Measurements from ENCODE around the gene ELP4. TPM values are rescaled to one million over a fixed set of nuclear protein-coding genes. Genes with fewer than 3 reads are reported as not detected.

The ELP4 gene
- total RNA-seq, 2 donors from 2014 or later, result 16.9 TPM

- ATAC-seq (ENCODE audit: insufficient number of reproducible peaks, low FRiP score, low read depth), result no peak
- no peak for TF ChIP-seq CTCF (IDR thresholded peaks at IDR 0.05)
- peaks cover 31% of the 10 kb centered on the region for H3K27me3 ChIP-seq (replicated peaks; ENCODE audit: insufficient read depth)
Observed at GRCh38 chr11:31827455-31828206, 318.1 kb downstream of the ELP4 start.

GRCh38 chr11:31828217-31828616 lies 318.6 kb downstream of the ELP4 start:
- Histone ChIP-seq H3K4me3 (no peak overlapping the region), H3K4me1 (ENCODE audit: control insufficient read depth in 1 of 2, low read depth in 2 of 2) (peaks cover 0 to 18% of the 10 kb centered on the region in 2 donors), H3K36me3 (no peaks in the 10 kb centered on the region), H3K27me3 (replicated peaks; ENCODE audit: insufficient read depth) (peaks cover 31% of the 10 kb centered on the region), H3K9me3 (no peaks in the 10 kb centered on the region), H3K27ac (no peak overlapping the region)
- no peak for ATAC-seq (ENCODE audit: insufficient number of reproducible peaks, low FRiP score, low read depth)
- TF ChIP-seq CTCF (IDR thresholded peaks at IDR 0.05), result no peak
- no peak for DNase-seq (ENCODE audit: low spot score)

More at GRCh38 chr11:31827455-31828206, 318.1 kb downstream of the ELP4 start:
- Histone ChIP-seq H3K4me3 (peak overlapping the region; percentile 17), H3K27ac (no peak overlapping the region), H3K9me3 (no peaks in the 10 kb centered on the region), H3K36me3 (no peaks in the 10 kb centered on the region), H3K4me1 (ENCODE audit: control insufficient read depth in 1 of 2, low read depth in 2 of 2) (peaks cover 0 to 18% of the 10 kb centered on the region in 2 donors)
- DNase-seq (ENCODE audit: low spot score), result no peak

GRCh38 chr11:31830406-31830805 lies 320.8 kb downstream of the ELP4 start:
- ATAC-seq (ENCODE audit: insufficient number of reproducible peaks, low FRiP score, low read depth) (no peak), DNase-seq (ENCODE audit: low spot score) (no peak)
- H3K4me1 ChIP-seq (ENCODE audit: control insufficient read depth in 1 of 2, low read depth in 2 of 2), result peaks cover 0 to 13% of the 10 kb centered on the region in 2 donors
- no peak overlapping the region for H3K27ac ChIP-seq
- H3K27me3 ChIP-seq (replicated peaks; ENCODE audit: insufficient read depth), result peaks cover 25% of the 10 kb centered on the region
- no peaks in the 10 kb centered on the region for H3K9me3 ChIP-seq
- no peak overlapping the region for H3K4me3 ChIP-seq
- no peaks in the 10 kb centered on the region for H3K36me3 ChIP-seq
- no peak for TF ChIP-seq CTCF (IDR thresholded peaks at IDR 0.05)

DNA sequence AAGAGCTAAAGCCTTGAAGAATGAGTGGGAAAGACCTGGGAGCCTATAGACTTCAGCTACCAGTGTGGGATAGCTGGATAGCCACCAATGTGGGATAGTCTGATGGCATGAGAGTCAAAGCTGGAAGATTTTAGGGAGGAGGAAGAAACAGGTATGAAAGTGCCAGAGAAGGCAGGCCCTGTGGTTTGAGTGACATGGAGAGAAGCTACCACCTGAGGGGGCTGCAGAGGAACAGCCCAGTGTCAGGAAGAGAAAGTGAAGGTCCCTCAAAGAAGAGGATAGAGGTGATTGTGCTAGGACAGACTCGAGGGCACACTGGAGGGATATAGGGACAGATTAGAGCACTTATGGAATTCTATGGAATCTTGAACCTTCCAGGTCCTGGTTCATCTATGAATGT lies 324.7 kb downstream of the ELP4 start:
- no peak for TF ChIP-seq CTCF (IDR thresholded peaks at IDR 0.05)
- H3K4me3 ChIP-seq, result no peak overlapping the region
- H3K4me1 ChIP-seq (ENCODE audit: control insufficient read depth in 1 of 2, low read depth in 2 of 2), result no peaks in the 10 kb centered on the region
- H3K27me3 ChIP-seq (replicated peaks; ENCODE audit: insufficient read depth), result peaks cover 12% of the 10 kb centered on the region
- ATAC-seq (ENCODE audit: insufficient number of reproducible peaks, low FRiP score, low read depth), result no peak
- no peak overlapping the region for H3K27ac ChIP-seq
- H3K36me3 ChIP-seq, result no peaks in the 10 kb centered on the region
- no peaks in the 10 kb centered on the region for H3K9me3 ChIP-seq
- DNase-seq (ENCODE audit: low spot score), result no peak

Other genes with a start within 250 kb of the ELP4 start
- gene DCDC1, start 140.0 kb upstream of the ELP4 start, total RNA-seq, result not detected
- gene DNAJC24, start 139.9 kb upstream of the ELP4 start, total RNA-seq, result 10 to 100 TPM; 18.7 to 20.7 TPM
- gene IMMP1L, start 145 bp upstream of the ELP4 start, total RNA-seq, result 10 to 100 TPM in 1 of 2 donors, 1 to 10 TPM in 1; 8.0 to 13.4 TPM

Data from thoracic aorta (tissue), 2 donors.